Measurements from ENCODE around the gene CTDSP2.
"Not testable (repeated sequence)": the region's sequence is repeated elsewhere in the genome, so short reads cannot be mapped to it uniquely, and the experiment has no call there.

The CTDSP2 gene

GRCh38 chr12:57881035-57881434 lies 34.5 kb upstream of the CTDSP2 start:
- not testable (repeated sequence) for DNase-seq

- DNase-seq, result no peak
Measured at GRCh38 chr12:57877876-57878275, 31.3 kb upstream of the CTDSP2 start.

- no peak for DNase-seq
Measured at GRCh38 chr12:57875753-57876547, 29.4 kb upstream of the CTDSP2 start.

GRCh38 chr12:57874166-57875108 lies 27.9 kb upstream of the CTDSP2 start:
- DNase-seq, result no peak

- DNase-seq, result no peak
Measured at GRCh38 chr12:57872362-57872761, 25.8 kb upstream of the CTDSP2 start.

GRCh38 chr12:57869927-57870318 lies 23.4 kb upstream of the CTDSP2 start:
- no peak for DNase-seq

- DNase-seq, result no peak
Measured at GRCh38 chr12:57869298-57869926, 22.9 kb upstream of the CTDSP2 start.

GRCh38 chr12:57868851-57869268 lies 22.3 kb upstream of the CTDSP2 start:
- DNase-seq, result no peak

GRCh38 chr12:57868221-57868620 lies 21.7 kb upstream of the CTDSP2 start:
- no peak for DNase-seq

- no peak for DNase-seq
Measured at GRCh38 chr12:57866308-57867019, 19.9 kb upstream of the CTDSP2 start.

GRCh38 chr12:57865084-57865751 lies 18.7 kb upstream of the CTDSP2 start:
- DNase-seq, result peak; percentile 19 to 42

GRCh38 chr12:57864442-57865083 lies 18.0 kb upstream of the CTDSP2 start:
- no peak for DNase-seq

GRCh38 chr12:57863676-57864075 lies 17.1 kb upstream of the CTDSP2 start:
- no peak for DNase-seq

- no peak for DNase-seq
Measured at GRCh38 chr12:57861967-57862366, 15.4 kb upstream of the CTDSP2 start.

GRCh38 chr12:57860883-57861282 lies 14.4 kb upstream of the CTDSP2 start:
- DNase-seq, result not testable (repeated sequence)

- no peak for DNase-seq
Measured at GRCh38 chr12:57859121-57859520, 12.6 kb upstream of the CTDSP2 start.

GRCh38 chr12:57858123-57858522 lies 11.6 kb upstream of the CTDSP2 start:
- not testable (repeated sequence) for DNase-seq

- DNase-seq, result no peak
Measured at GRCh38 chr12:57854965-57855364, 8.4 kb upstream of the CTDSP2 start.

- no peak for DNase-seq
Measured at GRCh38 chr12:57853864-57854556, 7.5 kb upstream of the CTDSP2 start.

- DNase-seq, result no peak
Measured at GRCh38 chr12:57852620-57853500, 6.3 kb upstream of the CTDSP2 start.

All from CD4-positive, alpha-beta T cell treated with Interferon alpha-2 for 1 hour (primary cell).